GM13977 (cell line): ENCODE results near the gene HIBADH.

Experiments used
- DNase-seq: peaks from one replicate; pipeline ENCODE4 v3.0.0; 2012; ENCODE audit warnings: low spot score
- CTCF ChIP-seq: IDR thresholded peaks from 2 replicates; pipeline ENCODE4 v1.5.1; 2012; ENCODE audit warnings: mild to moderate bottlenecking, control low read depth; ENCODE audit not compliant: insufficient read depth; ENCODE audit errors: extremely low read depth, missing control alignments
- in situ Hi-C: fragments of 300-500 bp; cut with MboI; formaldehyde crosslinking; loops from one replicate; pipeline ENCODE4 v1.12.0; 2022; ENCODE audit warnings: low sequenced_read_pairs, low pct_unique_long_range_greater_than_20kb, mixed read lengths, inconsistent platforms; ENCODE audit not compliant: unreplicated experiment

HIBADH gene

DNA sequence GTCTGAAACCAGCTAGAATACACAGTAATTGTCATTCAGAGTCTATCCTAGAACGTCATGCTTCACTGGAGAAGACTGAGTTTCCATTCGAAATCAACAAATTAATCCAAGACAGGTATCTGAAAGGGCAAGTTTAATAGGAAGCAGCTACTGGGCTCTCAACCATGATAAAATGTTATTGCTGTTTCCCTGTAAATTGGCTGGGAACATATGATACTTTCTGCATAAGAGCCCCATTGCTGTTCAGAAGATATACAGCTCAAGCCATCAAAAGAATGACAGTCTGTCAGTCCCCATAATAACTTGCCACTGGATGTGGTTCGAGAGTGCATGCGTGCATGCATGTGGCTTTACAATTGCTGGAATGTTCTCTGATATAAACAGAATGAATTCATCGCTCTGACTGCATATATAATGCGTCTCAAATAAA lies 129.0 kb downstream of the HIBADH start:
- in situ Hi-C loops = no loop called here
- no peak for TF ChIP-seq CTCF
- DNase-seq = no peak

DNA sequence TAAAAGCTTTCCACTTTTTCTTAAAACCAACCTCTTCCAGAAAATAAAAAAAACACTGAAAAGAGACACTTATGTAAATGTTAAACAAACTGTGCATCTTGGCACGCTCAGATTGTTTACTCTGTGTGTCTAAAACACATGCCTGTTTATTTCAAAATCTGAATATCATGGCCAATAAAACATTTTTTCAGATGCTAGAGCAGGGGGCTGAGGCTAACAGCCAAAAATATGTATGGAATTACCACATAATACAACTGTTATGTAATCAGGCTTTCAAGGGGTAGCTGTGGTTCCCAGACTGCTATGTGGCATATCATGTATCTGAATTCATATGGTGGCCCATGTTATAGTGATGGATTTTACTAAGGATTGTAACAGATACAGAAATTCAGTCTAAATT lies 130.4 kb downstream of the HIBADH start:
- TF ChIP-seq CTCF = no peak
- in situ Hi-C loops = no loop called here
- DNase-seq = no peak

DNA sequence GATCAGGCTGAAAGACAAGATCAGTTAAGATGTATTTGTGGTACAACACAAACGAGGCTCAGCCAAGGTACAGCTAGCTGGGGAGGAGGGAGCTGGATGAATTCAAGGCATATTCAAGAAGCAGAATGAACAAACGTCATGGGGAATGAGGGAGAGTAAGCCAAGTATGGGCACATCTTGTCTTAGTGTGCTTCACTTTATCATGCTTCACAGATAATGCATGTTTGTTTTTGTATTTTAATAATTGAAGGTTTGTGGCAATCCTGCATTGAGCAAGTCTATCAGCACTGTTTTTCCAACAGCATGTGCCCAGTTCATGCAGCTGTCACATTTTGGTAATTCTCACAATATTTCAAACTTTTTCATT lies 135.4 kb downstream of the HIBADH start:
- no peak for DNase-seq
- no peak for TF ChIP-seq CTCF
- in situ Hi-C loops = no loop called here

DNA sequence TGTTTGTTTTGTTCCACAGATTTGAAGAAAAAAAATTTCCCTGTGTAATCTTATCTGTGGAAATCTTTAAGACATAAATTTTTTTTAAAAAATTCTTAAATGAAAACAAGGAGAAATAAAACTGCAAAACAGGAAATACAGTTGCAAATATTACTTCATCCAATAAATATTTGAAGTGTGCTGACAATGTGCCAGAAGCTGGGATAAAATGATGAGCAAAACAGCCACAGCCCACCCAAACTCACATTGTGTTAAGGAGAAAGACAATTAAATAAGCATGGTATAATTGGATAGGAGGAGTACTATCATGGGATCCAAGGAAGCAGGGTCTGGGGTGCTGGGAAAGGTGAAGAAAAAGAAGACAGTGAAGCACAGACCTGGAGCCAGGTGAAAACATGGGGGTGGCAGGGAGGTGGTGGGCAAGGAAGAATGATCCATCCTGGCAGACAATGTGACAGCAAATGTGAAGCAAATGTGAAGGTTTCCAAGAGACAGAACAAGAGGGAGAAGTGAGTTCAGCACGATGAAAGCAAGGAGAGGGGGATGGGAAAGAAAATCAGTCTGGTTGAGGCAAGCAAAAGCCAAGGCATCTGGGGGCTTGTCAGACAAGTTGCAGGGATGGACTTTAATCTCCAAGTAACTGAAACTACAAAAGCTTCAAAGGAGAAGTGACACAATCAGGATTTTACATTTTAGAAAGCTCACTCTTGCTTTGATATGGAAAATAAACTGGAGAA lies 135.9 kb downstream of the HIBADH start:
- DNase-seq = no peak
- no peak for TF ChIP-seq CTCF
- in situ Hi-C loops = no loop called here

DNA sequence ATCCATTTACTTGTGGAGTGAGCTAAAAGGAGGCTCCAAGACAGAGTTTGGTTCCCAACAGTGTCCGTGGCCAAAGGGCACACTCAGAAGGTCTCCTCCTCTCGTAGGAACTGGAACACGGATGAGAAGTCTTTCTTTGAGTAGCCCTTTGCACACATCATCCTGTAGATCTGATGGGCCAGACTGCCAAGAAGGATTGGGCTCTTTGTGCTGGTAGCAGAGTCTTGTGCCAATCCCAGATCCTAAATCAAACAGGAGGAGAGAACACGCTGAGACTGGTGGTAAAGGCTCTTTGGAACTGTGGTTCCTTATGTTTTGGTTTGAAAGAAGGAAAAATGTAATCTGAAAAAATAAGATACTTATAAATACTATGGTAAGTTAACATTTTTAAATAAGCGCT lies 136.6 kb downstream of the HIBADH start:
- DNase-seq = no peak
- TF ChIP-seq CTCF = no peak
- in situ Hi-C loops = no loop called here

GRCh38 chr7:27523321-27523720 lies 139.4 kb downstream of the HIBADH start:
- no peak for DNase-seq
- in situ Hi-C loops = no loop called here
- no peak for TF ChIP-seq CTCF
